K562 (cell line): ENCODE results near the gene ARHGAP25. TPM values are rescaled to one million over a fixed set of nuclear protein-coding genes. Genes with fewer than 3 reads are reported as not detected.

ENCODE experiments used
- ETV6 ChIP-seq, 3 experiments: fragments of 150-350 bp in 1 of 3; sonication (generic) in 1 of 3; formaldehyde crosslinking in 1 of 3; IDR thresholded peaks; 2 replicates each; pipeline versions ENCODE4 v1.6.1 to v1.8.0; 2014 to 2022; ENCODE audit warnings: borderline replicate concordance in 2 of 3, low read depth in 2 of 3, antibody characterized with exemption in 1 of 3, low read length in 1 of 3, mild to moderate bottlenecking in 1 of 3, missing genetic modification reagents in 1 of 3
- FOXM1 ChIP-seq, 2 experiments: fragments of 450-650 bp in 1 of 2; sonication (generic) in 1 of 2; formaldehyde crosslinking in 1 of 2; IDR thresholded peaks; 2 replicates each; pipeline versions ENCODE4 v1.6.1 to v1.9.0; 2017 to 2022; ENCODE audit warnings: low read depth in 2 of 2, mild to moderate bottlenecking in 2 of 2, missing genetic modification reagents in 1 of 2, moderate library complexity in 1 of 2
- HNRNPLL ChIP-seq: fragments of 200-400 bp; formaldehyde crosslinking; IDR thresholded peaks from 2 replicates; pipeline ENCODE4 v1.6.1; 2017; ENCODE audit warnings: low read length, low read depth, mild to moderate bottlenecking; ENCODE audit not compliant: poor library complexity, severe bottlenecking
- L3MBTL2 ChIP-seq: fragments of 450-650 bp; IDR thresholded peaks from 2 replicates; pipeline ENCODE4 v1.6.1; 2016; ENCODE audit warnings: mild to moderate bottlenecking, moderate library complexity
- MTA3 ChIP-seq: fragments of 450-650 bp; formaldehyde crosslinking; IDR thresholded peaks from 2 replicates; pipeline ENCODE4 v1.6.1; 2017; ENCODE audit warnings: mild to moderate bottlenecking, borderline replicate concordance
- NFRKB ChIP-seq: fragments of 450-650 bp; IDR thresholded peaks from 2 replicates; pipeline ENCODE4 v1.6.1; 2016; ENCODE audit warnings: low read depth
- PYGO2 ChIP-seq: fragments of 450-650 bp; IDR thresholded peaks from 2 replicates; pipeline ENCODE4 v1.6.1; 2016; ENCODE audit warnings: mild to moderate bottlenecking, missing genetic modification characterization, moderate library complexity, missing compliant biosample characterization
- RBFOX2 ChIP-seq: fragments of 200-400 bp; formaldehyde crosslinking; IDR thresholded peaks from 2 replicates; pipeline ENCODE4 v1.6.1; 2017; ENCODE audit warnings: low read depth, mild to moderate bottlenecking, low read length, moderate library complexity
- RBM15 ChIP-seq: fragments of 200-400 bp; formaldehyde crosslinking; IDR thresholded peaks from 2 replicates; pipeline ENCODE4 v1.6.1; 2018; ENCODE audit warnings: mild to moderate bottlenecking, low read length, moderate library complexity; ENCODE audit not compliant: insufficient read depth
- SMAD1 ChIP-seq: fragments of 150-350 bp; IDR thresholded peaks from 2 replicates; pipeline ENCODE4 v1.6.1; 2014; ENCODE audit warnings: low read length, low read depth; ENCODE audit not compliant: partially characterized antibody
- SMAD4 ChIP-seq: fragments of 250-450 bp; sonication (Bioruptor Pico); conservative IDR thresholded peaks from 2 replicates; pipeline ENCODE4 v1.8.0; 2021; ENCODE audit warnings: inconsistent platforms, mild to moderate bottlenecking, moderate library complexity
- ZNF518B ChIP-seq: fragments of 250-450 bp; sonication (Bioruptor Pico); IDR thresholded peaks from 2 replicates; pipeline ENCODE4 v1.5.0; 2021; ENCODE audit warnings: mild to moderate bottlenecking, moderate library complexity
- ZNF695 ChIP-seq: fragments of 450-650 bp; formaldehyde crosslinking; IDR thresholded peaks from 2 replicates; pipeline ENCODE4 v1.4.0; 2020; ENCODE audit warnings: mild to moderate bottlenecking, moderate library complexity
- ZNF766 ChIP-seq: fragments of 200-800 bp; sonication (Bioruptor generic); conservative IDR thresholded peaks from 2 replicates; pipeline ENCODE4 v1.6.1; 2016; ENCODE audit warnings: missing genetic modification characterization, missing compliant biosample characterization
- polyA plus RNA-seq, 8 experiments: library from polyadenylated mRNA; depleted of rRNA in 4 of 8; stranded (reverse) in 5 of 8; unstranded in 3 of 8; fragments of >200 nt; fragmentation: Nextera tagmentation in 2 of 8; fragmentation: Illumina TruSeq in 1 of 8; extraction: Ambion mirVana in 2 of 8; extraction: Trizol in 1 of 8; gene quantifications; 2 replicates each; pipeline versions ENCODE4 v1.2.1 to v1.2.3, GENCODE V29; 2011 to 2014; ENCODE audit warnings: inconsistent platforms in 1 of 8, missing spikeins in 1 of 8
- total RNA-seq, 7 experiments: library from RNA; depleted of rRNA in 6 of 7; stranded (reverse); fragments of >200 nt in 6 of 7; fragmentation: Illumina TruSeq in 2 of 7; extraction: Trizol in 2 of 7; gene quantifications; 2 replicates each; pipeline versions ENCODE4 v1.2.1 to v1.2.3, GENCODE V29; 2011 to 2021; ENCODE audit warnings: low replicate concordance in 1 of 7
- TF ChIP-seq, protein P1 (sequence below): sonication (generic); formaldehyde crosslinking; IDR thresholded peaks from 2 replicates; pipeline ENCODE4 v1.8.1; 2023; ENCODE audit warnings: mild to moderate bottlenecking, missing genetic modification reagents

The ARHGAP25 gene
- total and polyA plus RNA-seq, 9 of the 15 experiments (the other 6 are each of a cell fraction or from before 2014, with no cell fraction given): 4.9 to 14.8 (median 10.7) TPM

DNA sequence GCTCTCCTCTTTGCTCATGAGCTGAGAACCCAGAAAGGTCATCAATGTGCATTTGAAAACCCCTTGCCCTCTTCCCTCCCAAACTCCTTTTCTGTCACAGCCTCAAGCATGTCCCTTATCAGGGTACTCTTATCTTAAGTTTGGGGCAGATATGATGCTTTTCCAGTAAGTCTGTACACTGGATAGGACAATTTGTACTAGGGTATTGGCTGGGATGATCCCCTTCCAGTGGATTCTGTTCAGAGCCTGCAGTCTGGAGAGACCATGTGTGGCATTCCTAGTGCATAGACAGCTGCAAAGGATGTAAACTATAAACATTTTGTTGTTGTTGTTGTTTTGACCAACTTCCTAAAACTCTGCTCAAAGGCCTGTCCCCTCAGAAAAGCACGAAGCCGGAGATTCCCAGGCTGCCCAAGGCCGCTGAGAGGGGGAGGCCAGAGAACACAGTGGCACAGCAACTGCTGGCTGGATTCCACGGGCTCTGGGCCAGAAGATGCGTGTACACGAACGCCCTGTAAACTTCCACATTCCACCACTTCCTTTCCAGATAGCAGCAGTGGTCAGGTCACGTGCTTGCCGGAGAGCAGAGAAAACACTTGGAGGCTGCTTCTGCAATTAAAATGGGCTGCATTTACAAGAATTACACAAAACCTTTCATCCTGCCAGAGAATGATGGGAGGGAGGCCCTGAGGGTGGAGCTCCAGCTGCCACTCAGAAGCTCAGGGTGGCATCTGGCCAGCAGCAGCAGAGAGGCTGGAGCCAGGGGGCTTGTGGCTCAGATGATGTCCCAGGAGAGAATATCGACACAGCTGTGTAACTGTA is 94.5 kb downstream of the ARHGAP25 start (continued):
- 0 out of 2 replicates have a peak, but pooled peaks have one; percentile 11 for TF ChIP-seq PYGO2 (tag)
- no peak for TF ChIP-seq RBM15
- TF ChIP-seq SMAD1: peak; percentile 83
- peak in 1 of 2 experiments; percentile 70; a peak in 1 of 4 replicates for TF ChIP-seq ETV6 (IDR thresholded peaks at IDR 0.05; ENCODE audit: borderline replicate concordance in 1 of 2, low read depth in 2 of 2, low read length in 1 of 2)
- TF ChIP-seq ETV6 (CRISPR knock-in tag; IDR thresholded peaks at IDR 0.05; ENCODE audit: borderline replicate concordance): no peak
- 0 out of 2 replicates have a peak, but pooled peaks have one; percentile 74 for TF ChIP-seq MTA3
- TF ChIP-seq ZNF518B (CRISPR knock-in tag): no peak
- no peak for TF ChIP-seq FOXM1 (IDR thresholded peaks at IDR 0.05; ENCODE audit: low read depth)
- TF ChIP-seq FOXM1 (CRISPR knock-in tag; IDR thresholded peaks at IDR 0.05; ENCODE audit: low read depth): no peak
- TF ChIP-seq RBFOX2: peak; percentile 34; the same call in 1 of the 2 replicates
- TF ChIP-seq L3MBTL2: peak; percentile 86
- TF ChIP-seq NFRKB: no peak
- no peak for TF ChIP-seq ZNF766 (CRISPR knock-in tag)
- no peak for TF ChIP-seq ZNF695 (CRISPR knock-in tag)
- TF ChIP-seq, protein P1, sequence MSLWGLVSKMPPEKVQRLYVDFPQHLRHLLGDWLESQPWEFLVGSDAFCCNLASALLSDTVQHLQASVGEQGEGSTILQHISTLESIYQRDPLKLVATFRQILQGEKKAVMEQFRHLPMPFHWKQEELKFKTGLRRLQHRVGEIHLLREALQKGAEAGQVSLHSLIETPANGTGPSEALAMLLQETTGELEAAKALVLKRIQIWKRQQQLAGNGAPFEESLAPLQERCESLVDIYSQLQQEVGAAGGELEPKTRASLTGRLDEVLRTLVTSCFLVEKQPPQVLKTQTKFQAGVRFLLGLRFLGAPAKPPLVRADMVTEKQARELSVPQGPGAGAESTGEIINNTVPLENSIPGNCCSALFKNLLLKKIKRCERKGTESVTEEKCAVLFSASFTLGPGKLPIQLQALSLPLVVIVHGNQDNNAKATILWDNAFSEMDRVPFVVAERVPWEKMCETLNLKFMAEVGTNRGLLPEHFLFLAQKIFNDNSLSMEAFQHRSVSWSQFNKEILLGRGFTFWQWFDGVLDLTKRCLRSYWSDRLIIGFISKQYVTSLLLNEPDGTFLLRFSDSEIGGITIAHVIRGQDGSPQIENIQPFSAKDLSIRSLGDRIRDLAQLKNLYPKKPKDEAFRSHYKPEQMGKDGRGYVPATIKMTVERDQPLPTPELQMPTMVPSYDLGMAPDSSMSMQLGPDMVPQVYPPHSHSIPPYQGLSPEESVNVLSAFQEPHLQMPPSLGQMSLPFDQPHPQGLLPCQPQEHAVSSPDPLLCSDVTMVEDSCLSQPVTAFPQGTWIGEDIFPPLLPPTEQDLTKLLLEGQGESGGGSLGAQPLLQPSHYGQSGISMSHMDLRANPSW (CRISPR knock-in tag): no peak
- TF ChIP-seq HNRNPLL: no peak
- peak; percentile 36; the same call in 1 of the 2 replicates for TF ChIP-seq SMAD4 (CRISPR knock-in tag)
